Stimulated activated effector memory CD8-positive, alpha-beta T cell treated with anti-CD3 and anti-CD28 coated beads, Interleukin-12 subunit alpha, Interleukin-12 subunit beta, amount 100 ng/mL, for 72 hours (primary cell): ENCODE data around the gene CNOT11.

Source experiments
- ATAC-seq: fragments of 150-1000 bp; cut with Tn5 transposase; 2 replicates; pipeline ENCODE4 v1.10.0; 2021
- DNase-seq, 2 donors: peaks; one replicate each; pipeline ENCODE4 v3.0.0; 2021 to 2022; ENCODE audit warnings: low spot score in 2 of 2
- H3K27ac Mint-ChIP-seq: one replicate; pipeline ENCODE4 v1.8.0; 2022; ENCODE audit warnings: mild to moderate bottlenecking, mixed read lengths
- H3K36me3 Mint-ChIP-seq: one replicate; pipeline ENCODE4 v1.8.0; 2022; ENCODE audit warnings: mild to moderate bottlenecking, mixed read lengths
- H3K4me1 Mint-ChIP-seq: one replicate; pipeline ENCODE4 v1.8.0; 2022; ENCODE audit warnings: mixed read lengths
- H3K4me3 Mint-ChIP-seq: one replicate; pipeline ENCODE4 v1.8.0; 2022; ENCODE audit warnings: mild to moderate bottlenecking, mixed read lengths
- H3K9me3 Mint-ChIP-seq: one replicate; pipeline ENCODE4 v1.8.0; 2022; ENCODE audit warnings: mixed read lengths

The CNOT11 gene

DNA sequence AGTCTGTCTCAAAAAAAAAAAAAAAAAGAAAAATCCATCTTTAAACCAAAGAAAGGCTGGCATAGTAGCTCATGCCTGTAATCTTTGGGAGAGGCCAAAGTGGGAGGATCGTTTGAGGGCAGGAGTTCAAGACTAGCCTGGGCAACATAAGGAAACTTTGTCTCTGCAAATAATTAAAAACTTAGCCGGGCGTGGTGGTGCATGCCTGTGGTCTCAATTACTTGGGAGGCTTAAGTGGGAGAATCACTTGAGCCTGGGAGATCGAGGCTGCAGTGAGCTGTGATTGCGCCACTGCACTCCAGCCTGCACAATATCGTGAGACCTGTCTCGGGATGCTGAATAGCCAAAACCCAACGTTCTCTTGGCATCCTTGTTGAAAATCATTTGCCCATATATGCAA, 6.1 kb downstream of the CNOT11 start:
- Mint-ChIP-seq H3K9me3 (no peaks in the 10 kb centered on the region), H3K27ac (peak overlapping the region; percentile 17), H3K4me1 (peaks cover 35% of the 10 kb centered on the region), H3K4me3 (no peak overlapping the region), H3K36me3 (peaks cover 88% of the 10 kb centered on the region)
- ATAC-seq: no peak
- no peak for DNase-seq

DNA sequence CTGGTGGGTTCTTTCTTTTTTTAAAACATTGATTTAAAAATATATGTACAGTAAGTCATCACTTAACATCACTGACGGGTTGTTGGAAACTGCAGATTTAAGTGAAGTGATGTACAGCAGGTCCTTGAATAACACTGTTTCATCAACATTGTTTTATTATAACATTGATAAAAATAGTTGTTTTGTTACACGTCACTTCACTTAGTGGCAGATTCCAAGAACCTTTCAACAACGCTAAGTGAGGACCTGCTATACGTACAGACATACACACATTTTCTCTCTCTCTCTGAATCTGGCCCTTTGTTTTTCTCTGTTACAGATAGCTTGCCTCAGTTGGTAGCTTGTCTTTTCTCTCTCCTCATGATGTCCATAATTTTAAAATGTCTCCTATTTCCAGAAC, 9.5 kb downstream of the CNOT11 start:
- peaks cover 100% of the 10 kb centered on the region for H3K36me3 Mint-ChIP-seq
- H3K27ac Mint-ChIP-seq: peak overlapping the region; percentile 60

DNA sequence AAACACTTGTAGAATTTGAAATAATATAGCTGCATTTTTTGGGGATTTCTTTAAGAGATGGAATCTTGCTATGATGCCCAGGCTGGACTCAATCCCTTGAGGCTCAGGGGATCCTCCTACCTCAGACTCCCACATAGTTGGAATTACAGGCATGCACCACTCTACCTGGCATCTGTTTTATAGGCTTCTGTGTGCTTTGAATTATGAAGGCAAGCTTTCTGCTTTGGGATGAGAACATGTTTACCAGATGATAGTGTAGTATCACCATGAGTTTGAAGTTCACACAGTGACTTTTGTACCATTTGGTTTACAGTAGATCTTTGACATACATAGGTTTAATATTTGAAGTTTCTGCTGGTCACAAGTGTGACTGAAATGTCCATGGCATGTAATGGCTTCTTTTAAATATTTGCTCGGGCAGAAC, 10.7 kb downstream of the CNOT11 start:
- H3K4me3 Mint-ChIP-seq: no peak overlapping the region
- ATAC-seq (no peak), DNase-seq (no peak)
- peak overlapping the region; percentile 67 for H3K27ac Mint-ChIP-seq
- H3K4me1 Mint-ChIP-seq: peaks cover 34% of the 10 kb centered on the region
- no peaks in the 10 kb centered on the region for H3K9me3 Mint-ChIP-seq
- H3K36me3 Mint-ChIP-seq: peaks cover 100% of the 10 kb centered on the region

More for the DNA sequence above, 9.5 kb downstream of the CNOT11 start:
- DNase-seq (no peak), ATAC-seq (no peak)
- Mint-ChIP-seq H3K4me3 (no peak overlapping the region), H3K9me3 (no peaks in the 10 kb centered on the region), H3K4me1 (peaks cover 24% of the 10 kb centered on the region)

DNA sequence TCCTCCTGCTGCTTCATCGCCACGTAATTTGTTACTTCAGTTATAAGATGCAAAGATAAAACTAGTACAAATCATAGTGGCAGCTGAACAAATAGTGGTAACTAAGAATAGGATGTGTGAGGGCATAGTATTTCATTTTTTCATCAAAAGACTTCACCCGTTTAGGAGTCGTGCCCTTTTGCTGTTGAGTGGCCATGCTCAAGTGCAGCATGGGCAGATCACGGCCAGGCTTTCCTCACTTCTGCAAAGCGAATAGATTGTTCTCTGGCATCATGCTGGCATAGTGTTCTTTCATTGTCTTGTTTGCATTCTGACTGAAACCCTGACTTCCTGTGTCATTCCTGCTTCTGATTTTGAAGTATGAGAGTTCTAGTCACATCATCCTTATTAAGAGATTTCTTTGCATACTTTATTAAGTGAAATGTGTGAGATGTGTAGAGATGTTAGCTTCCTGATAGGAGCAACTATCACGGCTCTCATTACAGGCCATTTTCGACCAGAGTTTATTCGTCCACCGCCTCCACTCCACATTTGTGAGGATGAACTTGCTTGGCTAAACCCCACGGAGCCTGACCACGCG, 11.8 kb downstream of the CNOT11 start:
- no peak for DNase-seq
- peaks cover 35% of the 10 kb centered on the region for H3K4me1 Mint-ChIP-seq
- no peaks in the 10 kb centered on the region for H3K9me3 Mint-ChIP-seq
- no peak overlapping the region for H3K4me3 Mint-ChIP-seq
- peak overlapping the region; percentile 24 for H3K27ac Mint-ChIP-seq
- peaks cover 100% of the 10 kb centered on the region for H3K36me3 Mint-ChIP-seq
- peak; percentile 62 for ATAC-seq

DNA sequence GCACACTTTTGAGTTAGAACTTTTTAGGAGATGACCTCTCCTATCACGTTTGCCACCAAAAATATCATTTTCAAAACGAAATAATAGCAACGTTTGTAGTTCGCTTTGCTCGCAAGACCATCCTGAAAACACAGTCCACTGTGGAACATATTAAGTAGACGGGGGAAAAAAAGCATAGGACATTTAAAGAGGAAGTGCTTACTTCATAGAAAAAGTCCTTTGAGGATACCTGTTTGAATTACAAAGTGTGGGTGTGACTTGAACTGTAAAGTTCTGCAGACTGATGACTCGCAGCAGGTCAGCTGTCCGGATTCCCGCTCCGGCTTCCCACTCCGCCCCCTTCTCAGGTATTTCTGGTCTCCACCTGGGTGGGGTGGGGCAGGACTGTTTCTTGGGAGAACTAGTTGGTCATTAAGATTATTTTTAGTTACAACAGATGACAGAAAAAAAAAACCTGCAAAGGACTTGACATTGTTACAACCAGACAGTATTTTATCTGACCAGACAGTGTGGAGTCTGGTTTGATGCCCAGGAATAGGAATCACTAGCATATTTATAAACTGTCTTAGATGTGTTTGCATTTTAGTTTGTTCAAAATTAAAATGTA, 13.3 kb downstream of the CNOT11 start:
- H3K27ac Mint-ChIP-seq: peak overlapping the region; percentile 32
- H3K4me1 Mint-ChIP-seq: peaks cover 39% of the 10 kb centered on the region
- H3K36me3 Mint-ChIP-seq: peaks cover 100% of the 10 kb centered on the region
- H3K9me3 Mint-ChIP-seq: no peaks in the 10 kb centered on the region
- ATAC-seq: no peak
- H3K4me3 Mint-ChIP-seq: no peak overlapping the region
- DNase-seq: no peak

DNA sequence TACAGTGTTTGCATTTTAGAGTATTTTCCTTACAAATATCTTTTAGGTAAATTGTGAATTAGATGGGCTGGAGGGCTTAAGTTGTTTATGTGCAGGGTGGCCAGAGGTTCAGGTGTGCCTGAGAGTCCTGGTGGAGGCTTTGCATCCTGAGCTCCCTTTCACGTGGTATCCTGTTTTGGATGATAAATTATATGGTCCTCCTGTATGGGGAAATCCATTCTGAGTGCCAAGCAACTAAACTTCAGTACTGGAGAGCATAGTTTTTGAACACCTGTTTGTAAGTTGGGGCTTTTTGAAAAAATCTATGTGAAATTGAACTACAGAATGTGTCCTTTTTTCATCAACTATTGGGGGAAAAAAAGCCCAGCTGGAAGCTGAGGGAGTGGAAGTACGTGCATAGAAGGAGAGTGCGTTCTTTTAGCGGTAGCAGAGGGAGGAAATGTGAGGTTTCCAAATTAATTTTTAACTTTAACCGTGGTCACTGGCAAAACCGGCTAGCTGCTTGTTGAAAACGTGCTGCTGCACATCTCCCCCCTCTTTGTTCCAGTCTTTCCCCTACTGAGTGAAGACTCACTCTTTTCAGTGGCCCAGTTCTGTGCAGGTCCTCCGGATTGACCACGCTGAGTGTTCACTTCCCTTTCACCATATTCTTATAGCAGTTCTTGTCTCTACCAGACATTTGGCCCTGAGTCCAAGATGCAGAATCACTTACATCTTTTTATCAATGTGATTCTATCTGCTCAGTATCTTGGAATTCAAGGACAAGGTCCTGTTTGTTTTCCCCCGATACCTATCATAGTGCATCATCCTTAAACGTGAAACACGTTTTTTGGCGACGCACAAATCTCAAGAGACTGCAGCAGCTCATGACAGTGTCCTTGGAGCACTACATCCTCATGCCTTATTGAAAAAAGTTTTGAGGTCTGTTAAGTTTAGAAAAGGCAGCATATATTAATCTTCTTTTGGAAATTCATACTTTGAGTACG, 15.3 kb downstream of the CNOT11 start:
- H3K36me3 Mint-ChIP-seq: peaks cover 100% of the 10 kb centered on the region
- peaks cover 44% of the 10 kb centered on the region for H3K4me1 Mint-ChIP-seq

DNA sequence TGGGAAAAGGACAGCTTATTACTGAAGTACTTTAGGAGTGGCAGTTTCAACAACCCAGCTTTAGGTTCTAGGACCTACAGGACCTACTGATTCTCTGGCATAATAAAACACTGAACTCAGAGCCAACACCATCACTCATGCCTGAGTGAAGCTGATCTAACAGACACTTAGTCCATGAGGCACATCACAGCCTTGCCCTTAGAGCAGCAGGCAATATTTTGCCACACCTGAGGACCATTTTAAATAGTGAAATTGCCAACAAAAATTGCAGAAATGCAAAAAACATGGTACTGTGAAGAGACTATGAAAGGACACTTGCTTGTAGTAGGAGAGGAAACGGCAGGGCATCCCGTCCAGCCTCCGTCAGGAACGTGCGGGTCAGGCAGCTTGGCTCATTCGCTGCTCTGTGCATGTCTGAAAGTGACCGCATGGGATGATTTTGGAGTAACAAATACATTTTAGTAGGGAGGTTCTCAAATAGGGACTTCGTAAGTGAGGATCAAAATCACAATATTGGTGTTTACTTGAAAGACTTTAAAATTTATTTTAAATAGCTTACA, 18.1 kb downstream of the CNOT11 start:
- Mint-ChIP-seq H3K36me3 (peaks cover 100% of the 10 kb centered on the region), H3K27ac (peak overlapping the region; percentile 63), H3K4me1 (peaks cover 45% of the 10 kb centered on the region), H3K9me3 (no peaks in the 10 kb centered on the region), H3K4me3 (peak overlapping the region; percentile 18)
- ATAC-seq (no peak), DNase-seq (no peak)

More for the DNA sequence above, 15.3 kb downstream of the CNOT11 start:
- DNase-seq (no peak), ATAC-seq (no peak)
- H3K4me3 Mint-ChIP-seq: no peak overlapping the region
- H3K9me3 Mint-ChIP-seq: no peaks in the 10 kb centered on the region
- peak overlapping the region; percentile 81 for H3K27ac Mint-ChIP-seq

DNA sequence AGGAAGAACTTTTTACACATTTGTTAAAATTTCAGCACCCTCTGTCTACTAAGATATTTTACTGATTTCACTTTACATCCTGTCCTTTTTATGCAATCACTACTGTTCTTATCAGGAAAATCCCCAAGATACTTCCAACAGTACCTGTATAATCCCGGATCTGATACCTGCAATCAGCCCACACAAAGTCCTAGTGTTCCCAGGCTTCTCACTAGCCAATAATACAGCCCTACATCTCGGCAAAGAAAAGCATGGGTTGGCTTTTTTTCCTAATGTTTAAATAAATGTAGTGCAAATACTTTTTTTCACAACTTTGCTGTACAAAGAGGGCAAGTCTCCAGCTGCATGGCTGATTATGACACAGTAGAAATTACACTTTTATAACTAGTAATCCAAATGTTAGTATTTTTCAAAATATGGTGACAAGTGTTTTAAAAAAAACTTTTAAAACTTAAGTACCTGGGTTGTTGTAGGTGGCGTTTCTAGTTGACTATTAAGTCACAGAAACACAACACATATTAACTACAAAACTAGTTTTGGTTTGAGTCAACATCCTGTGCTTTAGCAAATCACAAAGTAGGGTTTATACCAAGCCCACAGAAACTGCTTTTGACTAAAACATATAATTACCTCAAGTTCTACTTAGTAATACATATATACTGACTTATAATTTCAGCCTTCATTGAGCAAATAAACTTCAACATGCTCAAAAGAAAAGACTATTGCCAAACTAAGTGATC, 19.5 kb downstream of the CNOT11 start:
- Mint-ChIP-seq H3K4me3 (peak overlapping the region; percentile 39), H3K4me1 (peaks cover 45% of the 10 kb centered on the region)
- peak; percentile 100 for ATAC-seq

DNA sequence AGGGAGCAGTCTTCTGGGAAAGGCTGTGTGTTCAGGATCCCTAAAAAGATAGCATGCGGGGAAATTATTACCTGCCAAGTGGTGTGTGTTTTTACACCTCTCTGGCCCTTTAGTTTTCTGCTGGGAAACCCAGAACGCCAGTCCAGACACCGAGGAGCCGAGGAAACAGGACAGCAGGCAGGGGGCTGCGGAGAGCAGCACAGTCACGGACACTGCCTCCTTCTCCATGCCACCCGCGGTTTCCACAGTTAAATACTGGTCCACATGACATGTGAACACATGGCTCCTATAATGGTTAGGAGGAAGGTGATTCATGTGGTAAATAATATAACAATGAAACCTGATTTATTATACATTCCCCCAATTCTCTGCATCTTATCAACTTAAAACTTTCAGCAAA, 20.4 kb downstream of the CNOT11 start:
- H3K4me3 Mint-ChIP-seq: peak overlapping the region; percentile 39
- peak overlapping the region; percentile 63 for H3K27ac Mint-ChIP-seq
- H3K4me1 Mint-ChIP-seq: peaks cover 44% of the 10 kb centered on the region
- DNase-seq: no peak
- H3K36me3 Mint-ChIP-seq: peaks cover 100% of the 10 kb centered on the region
- H3K9me3 Mint-ChIP-seq: no peaks in the 10 kb centered on the region
- ATAC-seq: no peak

More for the DNA sequence above, 19.5 kb downstream of the CNOT11 start:
- Mint-ChIP-seq H3K27ac (peak overlapping the region; percentile 63), H3K9me3 (no peaks in the 10 kb centered on the region), H3K36me3 (peaks cover 100% of the 10 kb centered on the region)
- no peak for DNase-seq

DNA sequence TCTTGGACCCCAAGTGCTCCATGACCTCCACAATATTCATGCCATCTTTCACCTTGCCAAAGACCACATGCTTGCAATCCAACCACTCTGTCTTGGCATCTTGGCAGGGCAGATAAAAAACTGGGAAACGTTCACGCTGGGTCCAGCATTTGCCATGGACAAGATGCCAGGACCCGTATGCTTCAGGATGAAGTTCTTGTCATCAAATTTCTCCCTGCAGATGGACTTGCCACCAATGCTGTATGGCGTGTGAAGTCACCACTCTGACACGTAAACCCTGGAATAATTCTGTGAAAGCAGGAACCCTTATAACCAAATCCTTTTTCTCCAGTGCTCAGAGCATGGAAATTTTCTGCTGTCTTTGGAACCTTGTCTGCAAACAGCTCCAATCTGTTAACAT, 21.5 kb downstream of the CNOT11 start:
- H3K9me3 Mint-ChIP-seq: no peaks in the 10 kb centered on the region
- H3K36me3 Mint-ChIP-seq: peaks cover 100% of the 10 kb centered on the region
- peaks cover 46% of the 10 kb centered on the region for H3K4me1 Mint-ChIP-seq
- no peak overlapping the region for H3K4me3 Mint-ChIP-seq
- no peak for ATAC-seq
- H3K27ac Mint-ChIP-seq: peak overlapping the region; percentile 63
- no peak for DNase-seq

DNA sequence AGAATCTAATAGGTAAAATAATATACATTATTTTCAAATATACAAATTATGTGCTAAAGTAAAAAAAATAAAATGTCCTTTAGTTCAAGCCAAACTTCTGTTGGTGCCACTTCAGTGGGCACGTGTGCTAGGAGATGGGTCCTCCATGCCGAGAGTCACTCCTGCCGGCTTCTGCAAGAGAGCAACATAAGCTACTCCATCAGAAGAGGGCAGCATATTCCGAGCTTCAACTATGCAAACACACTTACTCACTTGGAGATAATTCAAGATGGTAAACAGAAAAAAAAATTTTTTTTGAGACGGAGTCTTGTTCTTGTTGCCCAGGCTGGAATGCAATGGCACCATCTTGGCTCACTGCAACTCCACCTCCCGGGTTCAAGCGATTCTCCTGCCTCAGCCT, 24.4 kb downstream of the CNOT11 start:
- Mint-ChIP-seq H3K4me1 (peaks cover 44% of the 10 kb centered on the region), H3K27ac (no peak overlapping the region), H3K9me3 (no peaks in the 10 kb centered on the region), H3K4me3 (no peak overlapping the region), H3K36me3 (peaks cover 100% of the 10 kb centered on the region)
- ATAC-seq (no peak), DNase-seq (no peak)

DNA sequence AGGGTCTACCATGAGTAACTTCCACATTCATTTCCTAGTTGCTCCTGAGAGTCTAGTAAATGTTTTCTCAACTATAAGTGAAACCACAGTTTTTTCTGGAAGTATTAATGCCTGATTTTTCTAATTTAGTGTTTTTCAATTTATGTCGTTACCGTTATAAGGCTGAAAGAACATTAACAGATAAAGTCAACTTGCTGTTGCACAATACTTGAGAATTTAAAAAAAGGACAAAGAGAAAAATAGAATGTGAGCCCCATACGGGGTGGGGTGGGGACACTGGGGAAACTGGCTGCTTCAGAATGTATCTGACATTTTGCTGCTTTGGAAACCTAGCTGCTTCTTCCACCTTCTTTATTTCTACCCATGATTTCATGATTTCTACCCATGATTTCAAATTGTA, 26.2 kb downstream of the CNOT11 start:
- ATAC-seq (no peak), DNase-seq (no peak)
- Mint-ChIP-seq H3K9me3 (no peaks in the 10 kb centered on the region), H3K4me3 (no peak overlapping the region), H3K27ac (peak overlapping the region; percentile 71), H3K36me3 (peaks cover 100% of the 10 kb centered on the region), H3K4me1 (peaks cover 40% of the 10 kb centered on the region)

DNA sequence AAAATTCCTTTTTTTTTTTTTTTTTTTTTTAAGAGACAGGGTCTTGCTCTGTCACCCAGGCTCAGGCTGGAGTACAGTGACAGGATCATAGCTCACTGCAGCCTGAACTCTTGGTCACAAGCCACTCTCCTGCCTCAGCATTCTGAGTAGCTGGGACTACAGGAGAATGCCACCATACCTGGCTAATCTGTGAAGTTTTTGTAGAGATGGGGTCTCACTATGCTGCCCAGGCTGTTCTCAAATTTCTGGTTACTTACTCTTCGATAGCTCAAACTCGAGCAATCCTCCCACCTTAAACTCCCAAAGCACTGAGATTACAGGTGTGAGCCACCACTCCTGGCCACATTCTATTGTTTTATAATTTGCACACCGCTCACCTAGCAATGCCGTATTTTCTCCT, 28.8 kb downstream of the CNOT11 start:
- Mint-ChIP-seq H3K36me3 (peaks cover 100% of the 10 kb centered on the region), H3K9me3 (no peaks in the 10 kb centered on the region), H3K27ac (peak overlapping the region; percentile 46), H3K4me3 (no peak overlapping the region), H3K4me1 (peaks cover 36% of the 10 kb centered on the region)
- ATAC-seq: no peak
- DNase-seq: no peak

DNA sequence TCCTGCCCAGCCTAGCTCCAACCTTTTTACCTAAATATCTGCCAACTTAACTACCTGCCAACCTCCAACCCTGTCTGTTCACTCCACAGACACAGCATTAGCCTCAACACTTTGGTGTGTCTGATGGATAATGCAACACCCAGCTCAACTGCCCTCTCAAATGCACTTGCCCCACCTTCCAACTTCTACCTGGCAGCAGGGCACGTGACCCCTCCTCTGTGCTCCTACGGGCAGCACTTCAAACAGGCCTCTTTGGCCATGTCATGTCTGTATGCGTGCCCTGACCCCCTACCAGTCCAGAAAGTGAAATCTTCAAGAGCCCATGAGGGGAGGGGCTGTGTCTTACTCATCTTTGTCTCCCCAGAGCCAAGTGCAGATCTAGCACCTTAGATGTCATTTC, 30.3 kb downstream of the CNOT11 start:
- H3K36me3 Mint-ChIP-seq: peaks cover 100% of the 10 kb centered on the region
- no peak for DNase-seq
- no peak for ATAC-seq
- peak overlapping the region; percentile 46 for H3K27ac Mint-ChIP-seq
- peaks cover 31% of the 10 kb centered on the region for H3K4me1 Mint-ChIP-seq
- no peaks in the 10 kb centered on the region for H3K9me3 Mint-ChIP-seq
- H3K4me3 Mint-ChIP-seq: no peak overlapping the region

DNA sequence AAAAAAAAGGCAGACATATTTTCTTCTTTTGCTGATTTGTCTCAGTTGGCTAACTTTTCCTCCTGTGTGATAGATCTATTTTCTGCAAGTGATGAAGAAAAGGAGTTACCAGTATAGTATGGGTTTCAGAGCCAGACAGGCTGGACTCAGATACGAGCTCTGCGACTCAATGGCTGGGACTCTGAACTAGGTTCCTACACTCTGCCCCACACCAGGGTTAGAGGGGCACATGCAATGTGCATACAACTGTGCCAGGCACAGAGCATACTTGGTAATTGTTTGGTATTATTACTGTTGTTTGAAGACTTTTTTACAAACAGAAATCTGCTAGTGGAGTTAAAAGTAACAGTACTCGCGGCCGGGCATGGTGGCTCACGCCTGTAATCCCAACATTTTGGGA, 34.0 kb downstream of the CNOT11 start:
- Mint-ChIP-seq H3K4me1 (peaks cover 17% of the 10 kb centered on the region), H3K27ac (peak overlapping the region; percentile 34), H3K4me3 (no peak overlapping the region), H3K9me3 (no peaks in the 10 kb centered on the region), H3K36me3 (peaks cover 100% of the 10 kb centered on the region)
- ATAC-seq (no peak), DNase-seq (no peak)
